LHCN-M2 (cell line): ENCODE measurements around the gene TMEFF1. TPM values are rescaled to one million over a fixed set of nuclear protein-coding genes. Genes with fewer than 3 reads are reported as not detected.
"Not testable (repeated sequence)": the region's sequence is repeated elsewhere in the genome, so short reads cannot be mapped to it uniquely, and the experiment has no call there.

Experiments used
- DNase-seq: peaks from one replicate; pipeline ENCODE4 v3.0.0-alpha.2; 2012; ENCODE audit warnings: low read depth
- total RNA-seq: library from RNA; depleted of rRNA; stranded (reverse); fragments of >200 nt; gene quantifications from 2 replicates; pipeline ENCODE4 v1.2.3, GENCODE V29; 2014

TMEFF1 gene
- total RNA-seq, 1 experiment from 2014 or later, result 2.4 TPM

DNA sequence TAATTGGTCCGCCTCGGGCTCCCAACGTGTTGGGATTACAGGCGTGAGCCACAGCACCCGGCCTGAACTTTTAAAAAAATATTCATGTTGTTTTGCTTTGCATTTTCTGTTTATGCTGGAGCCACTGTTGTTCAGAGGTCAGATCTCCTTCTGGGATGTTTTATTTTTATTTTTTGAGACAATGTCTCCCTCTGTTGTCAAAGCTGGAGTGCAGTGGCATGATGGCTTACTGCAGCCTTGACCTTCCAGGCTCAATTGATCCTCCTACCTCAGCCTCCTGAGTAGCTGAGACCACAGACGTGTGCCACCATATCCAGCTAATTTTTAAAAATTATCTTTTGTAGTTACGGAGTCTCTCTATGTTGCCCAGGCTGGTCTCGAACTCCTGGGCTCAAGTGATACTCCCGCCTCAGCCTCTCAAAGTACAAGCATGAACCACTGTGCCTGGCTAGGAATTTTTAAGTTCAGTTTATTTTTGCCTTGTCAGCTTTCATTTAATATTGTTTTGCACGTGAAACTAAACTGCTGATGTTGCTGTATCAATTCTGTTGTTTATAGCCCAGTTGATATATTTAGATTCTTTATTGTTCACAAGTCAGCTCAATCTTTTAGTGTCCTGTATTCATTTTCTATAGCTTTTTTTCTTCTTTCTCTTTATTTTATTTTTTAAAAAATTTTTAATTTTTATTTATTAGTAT lies 13.7 kb downstream of the TMEFF1 start:
- no peak for DNase-seq

DNA sequence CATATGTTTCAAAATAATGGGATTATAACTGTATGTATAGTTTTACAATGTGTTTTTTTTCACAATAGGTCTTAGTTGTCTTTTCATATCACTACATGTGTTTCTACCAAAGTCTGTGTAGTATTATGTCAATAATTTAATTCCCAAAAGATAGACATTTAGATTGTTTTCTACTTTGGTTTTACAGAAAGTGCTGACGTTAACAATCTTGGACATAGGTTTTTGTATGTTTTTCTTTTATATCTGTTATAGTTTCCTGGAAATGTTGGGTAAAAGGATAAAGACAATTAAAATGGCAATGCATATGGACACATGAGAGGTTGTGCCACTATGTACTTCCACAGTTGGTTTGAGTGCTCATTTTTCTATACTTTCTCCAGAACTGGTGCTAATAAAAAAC lies 15.2 kb downstream of the TMEFF1 start:
- DNase-seq, result no peak

DNA sequence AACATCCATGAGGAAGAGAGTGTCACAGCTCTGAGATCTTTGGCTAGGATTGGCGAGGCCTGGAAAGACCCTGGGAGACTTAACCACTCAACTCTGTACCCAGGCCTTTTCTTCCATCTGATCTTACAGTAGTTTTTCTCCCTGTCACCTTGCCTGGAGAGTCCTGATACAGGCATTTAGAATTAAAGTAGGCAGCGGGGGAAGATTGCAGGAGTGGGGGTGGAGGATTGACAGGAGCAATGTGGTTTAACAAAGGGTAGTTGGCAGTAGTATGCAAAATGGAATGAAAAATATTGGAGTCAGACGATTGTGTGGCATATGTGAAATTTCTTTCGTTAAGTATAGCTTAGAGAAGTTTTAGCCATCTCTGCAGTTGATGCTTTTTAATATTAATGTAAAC lies 16.9 kb downstream of the TMEFF1 start:
- no peak for DNase-seq

DNA sequence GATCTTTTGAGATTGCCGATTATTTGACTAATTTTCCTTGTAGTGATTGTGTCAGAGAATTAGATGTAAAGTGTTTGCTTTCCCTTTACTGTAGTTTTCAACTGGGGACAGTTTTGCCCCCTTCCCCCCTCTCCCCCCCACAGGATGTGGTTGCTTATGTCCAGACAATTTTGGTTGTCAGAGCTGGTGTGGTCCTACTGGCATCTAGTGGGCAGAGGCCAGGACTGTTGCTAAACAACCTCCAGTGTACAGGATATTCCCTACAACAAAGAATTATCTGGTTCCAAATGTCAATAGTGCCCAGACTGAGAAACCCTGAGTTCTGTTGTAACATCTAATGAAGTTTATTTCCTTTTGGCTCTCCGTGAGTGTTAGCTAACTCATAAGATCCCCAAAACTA lies 20.0 kb downstream of the TMEFF1 start:
- peak; percentile 66 for DNase-seq

DNA sequence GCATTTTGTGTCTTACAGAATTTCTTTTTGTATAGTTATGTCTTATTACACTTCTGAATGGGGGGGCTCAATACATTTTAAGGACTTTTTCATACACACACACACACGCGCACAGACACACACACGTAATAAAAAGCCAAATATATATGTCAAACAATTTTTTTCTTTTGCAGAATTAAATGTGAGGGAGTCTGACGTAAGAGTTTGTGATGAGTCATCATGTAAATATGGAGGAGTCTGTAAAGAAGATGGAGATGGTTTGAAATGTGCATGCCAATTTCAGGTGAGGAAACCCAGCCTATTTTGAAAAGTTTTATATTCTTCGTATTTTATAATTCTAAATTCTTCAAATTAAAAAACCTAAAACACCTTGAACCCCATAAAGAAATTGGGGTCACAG lies 25.6 kb downstream of the TMEFF1 start:
- peak; percentile 38 for DNase-seq

DNA sequence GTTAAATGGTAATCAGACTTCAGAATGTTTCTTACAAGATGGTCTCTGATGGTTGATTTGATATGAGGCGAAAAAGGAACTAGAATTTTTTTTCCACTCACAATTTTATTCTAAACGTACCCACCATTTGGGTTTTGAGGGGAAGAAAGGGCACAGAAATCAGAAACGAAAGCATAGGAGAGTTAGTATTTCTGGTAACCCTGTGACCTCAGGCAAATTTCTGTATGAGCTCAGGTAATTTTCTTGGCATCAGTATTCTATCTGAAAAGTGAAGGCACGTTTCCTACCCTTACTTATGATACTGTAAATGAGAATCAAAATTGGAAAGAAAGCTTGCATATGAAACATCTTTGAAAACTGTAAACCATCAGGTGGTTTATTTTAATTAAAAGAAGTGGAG lies 26.5 kb downstream of the TMEFF1 start:
- no peak for DNase-seq

DNA sequence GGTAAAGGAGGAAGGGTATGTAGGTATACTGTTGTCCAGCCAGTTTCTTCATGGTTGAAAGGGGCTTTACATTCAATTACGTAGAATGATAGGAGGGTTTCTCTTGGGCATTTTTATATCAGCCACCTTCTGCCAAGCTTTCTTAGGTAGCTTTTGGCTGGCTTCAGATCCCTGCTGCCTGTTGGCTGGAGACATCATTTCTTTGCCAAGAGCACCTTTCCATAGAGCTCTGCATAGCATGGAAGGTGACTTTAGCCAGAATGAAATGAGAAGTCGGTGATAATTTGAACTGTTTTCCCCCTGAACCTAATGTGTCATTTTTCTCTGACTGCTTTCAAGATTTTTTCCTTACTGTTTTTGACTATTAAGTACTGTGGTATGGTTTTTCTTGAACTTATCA lies 26.9 kb downstream of the TMEFF1 start:
- no peak for DNase-seq

DNA sequence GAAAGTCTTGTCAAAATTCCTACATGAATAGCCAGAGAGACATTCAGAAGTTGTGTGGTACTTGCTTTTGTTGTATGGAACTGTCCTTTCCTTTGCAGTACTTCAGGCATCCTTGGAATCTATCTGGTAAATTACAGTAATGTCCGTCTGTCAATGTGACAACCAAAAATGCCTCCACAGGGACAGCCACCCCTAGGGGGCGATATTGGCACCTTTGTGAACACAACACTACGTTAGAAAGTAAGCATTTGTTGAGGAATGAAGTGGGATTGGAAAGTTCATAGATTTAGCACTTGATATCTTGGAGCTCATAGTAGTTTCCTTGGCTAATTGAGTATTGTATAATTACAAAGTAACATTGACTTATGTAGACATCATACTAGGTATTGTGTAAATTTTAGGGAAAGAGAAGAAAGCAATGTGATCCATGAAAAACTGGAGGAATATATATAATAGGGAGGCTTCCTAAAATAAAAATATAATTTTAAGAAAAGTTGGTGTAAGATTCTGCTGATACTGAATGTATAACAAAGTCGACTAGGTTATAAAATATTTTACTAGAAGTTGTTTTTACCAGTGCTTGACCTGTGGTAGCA lies 32.7 kb downstream of the TMEFF1 start:
- DNase-seq, result peak; percentile 77

DNA sequence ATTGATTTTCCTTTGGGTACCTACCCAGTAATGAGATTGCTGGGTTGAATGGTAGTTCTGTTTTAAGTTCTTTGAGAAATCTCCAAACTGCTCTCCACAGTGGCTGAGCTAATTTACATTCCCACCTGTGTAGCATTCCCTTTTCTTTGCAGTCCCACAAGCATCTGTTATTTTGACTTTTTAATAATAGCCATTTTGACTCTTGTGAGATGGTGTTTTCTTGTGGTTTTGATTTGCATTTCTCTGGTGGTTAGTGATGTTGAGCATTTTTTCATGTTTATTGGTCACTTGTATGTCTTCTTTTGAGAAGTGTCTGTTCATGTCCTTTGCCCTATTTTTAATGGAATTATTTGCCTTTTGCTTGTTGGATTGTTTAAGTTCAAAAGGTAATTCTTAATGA lies 34.4 kb downstream of the TMEFF1 start:
- DNase-seq, result peak; percentile 43

DNA sequence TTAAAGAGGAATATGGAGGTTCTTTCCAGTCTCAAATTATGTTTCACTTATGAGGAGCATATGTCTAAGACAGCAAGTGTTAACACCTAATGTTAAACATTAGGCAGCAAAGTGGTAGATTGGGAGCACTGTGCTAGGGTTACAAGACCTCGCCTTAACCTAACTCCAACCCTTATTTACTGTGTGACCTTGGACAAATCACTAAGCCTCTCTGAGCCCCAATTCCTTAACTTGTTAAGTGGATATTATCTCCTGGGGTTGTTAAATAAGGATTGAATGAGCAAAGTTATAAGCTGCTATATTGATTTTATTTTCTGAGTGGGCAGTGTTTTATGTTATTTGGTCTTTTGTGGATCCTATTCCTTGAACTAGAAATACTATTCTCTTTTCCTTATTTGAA lies 38.3 kb downstream of the TMEFF1 start:
- no peak for DNase-seq

DNA sequence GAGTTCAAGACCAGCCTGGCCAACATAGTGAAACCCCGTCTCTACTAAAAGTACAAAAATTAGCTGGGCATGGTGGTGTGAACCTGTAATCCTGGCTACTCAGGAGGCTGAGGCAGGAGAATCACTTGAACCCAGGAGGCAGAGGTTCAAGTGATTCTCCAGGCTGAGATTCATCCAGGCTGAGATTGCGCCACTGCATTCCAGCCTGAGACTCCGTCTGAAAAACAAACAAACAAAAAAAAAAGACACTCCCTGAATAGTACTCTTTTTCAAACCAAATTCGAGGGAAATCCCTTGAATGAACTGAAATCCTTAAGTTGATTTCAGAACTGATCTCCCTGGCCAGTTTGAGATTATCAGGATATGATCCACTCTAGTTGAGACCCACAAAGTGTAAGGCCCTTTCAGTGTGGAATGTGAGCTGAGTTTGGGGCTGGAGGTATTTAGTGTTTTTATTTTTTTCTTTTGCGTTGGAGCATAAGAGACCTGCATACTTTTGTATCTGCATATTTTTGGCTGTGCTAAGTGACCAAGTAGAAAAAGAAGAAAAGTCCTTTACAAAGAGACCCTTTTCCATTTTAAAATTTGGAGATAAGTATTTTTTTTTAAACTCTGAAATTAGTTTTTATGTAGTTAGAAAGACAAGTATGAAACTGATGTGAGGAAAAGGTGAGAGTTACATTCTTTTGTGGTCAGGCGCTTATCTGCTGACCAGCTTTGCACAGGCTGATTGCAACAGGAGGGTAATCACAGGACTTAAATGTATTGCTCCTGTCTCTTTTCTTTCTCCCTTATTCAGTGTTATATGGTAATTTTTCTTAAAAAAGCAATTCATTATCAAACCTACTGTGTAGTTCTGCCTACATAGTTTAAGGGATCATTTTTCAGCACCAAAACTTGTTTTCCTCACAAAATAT lies 42.9 kb downstream of the TMEFF1 start:
- no peak for DNase-seq

DNA sequence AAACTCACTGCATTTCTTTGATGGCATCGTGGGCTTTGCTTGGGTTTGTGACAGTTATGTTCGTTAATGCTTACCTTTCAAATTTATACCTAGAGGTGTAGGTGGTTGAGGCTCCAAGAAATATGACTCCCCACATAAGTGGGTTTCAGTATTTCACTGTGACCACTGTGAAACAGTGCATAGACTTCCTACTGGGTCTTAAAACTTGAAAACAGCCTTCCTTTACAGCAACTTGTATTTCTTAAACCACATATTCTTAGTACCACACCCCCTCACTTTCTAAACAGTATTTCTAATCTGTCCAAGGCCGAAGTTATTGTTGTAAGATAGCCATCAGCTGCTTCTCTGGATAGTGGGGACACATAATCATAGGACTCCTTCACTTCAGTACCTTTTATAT lies 48.3 kb downstream of the TMEFF1 start:
- no peak for DNase-seq

DNA sequence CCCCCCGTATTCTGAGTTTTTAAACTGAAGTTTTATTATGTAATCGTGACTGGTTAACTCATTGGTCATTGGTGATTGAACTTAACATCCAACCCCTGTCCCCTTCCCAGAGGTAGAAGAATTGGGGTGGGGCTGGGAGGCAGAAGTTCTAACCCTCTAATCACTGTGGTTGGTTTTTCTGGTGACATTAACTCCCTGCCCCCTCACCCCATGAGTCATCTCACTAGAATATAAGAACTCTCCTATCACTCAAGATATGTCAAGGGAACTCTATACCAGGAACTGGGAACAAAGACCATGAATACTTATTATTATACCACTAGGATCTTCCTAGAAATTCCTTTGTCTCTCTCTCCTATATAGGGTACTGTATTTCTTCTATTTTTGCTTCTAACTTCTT lies 52.6 kb downstream of the TMEFF1 start:
- peak; percentile 30 for DNase-seq

DNA sequence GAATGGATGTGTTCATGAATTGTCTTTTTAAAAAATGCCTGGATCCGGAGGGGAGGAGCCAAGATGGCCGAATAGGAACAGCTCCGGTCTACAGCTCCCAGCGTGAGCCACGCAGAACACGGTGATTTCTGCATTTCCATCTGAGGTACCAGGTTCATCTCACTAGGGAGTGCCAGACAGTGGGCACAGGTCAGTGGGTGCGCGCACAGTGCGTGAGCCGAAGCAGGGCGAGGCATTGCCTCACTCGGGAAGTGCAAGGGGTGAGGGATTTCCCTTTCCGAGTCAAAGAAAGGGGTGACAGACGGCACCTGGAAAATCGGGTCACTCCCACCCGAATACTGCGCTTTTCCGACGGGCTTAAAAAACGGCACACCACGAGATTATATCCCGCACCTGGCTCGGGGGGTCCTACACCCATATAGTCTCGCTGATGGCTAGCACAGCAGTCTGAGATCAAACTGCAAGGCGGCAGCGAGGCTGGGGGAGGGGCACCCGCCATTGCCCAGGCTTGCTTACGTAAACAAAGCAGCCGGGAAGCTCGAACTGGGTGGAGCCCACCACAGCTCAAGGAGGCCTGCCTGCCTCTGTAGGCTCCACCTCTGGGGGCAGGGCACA lies 54.3 kb downstream of the TMEFF1 start:
- not testable (repeated sequence) for DNase-seq

DNA sequence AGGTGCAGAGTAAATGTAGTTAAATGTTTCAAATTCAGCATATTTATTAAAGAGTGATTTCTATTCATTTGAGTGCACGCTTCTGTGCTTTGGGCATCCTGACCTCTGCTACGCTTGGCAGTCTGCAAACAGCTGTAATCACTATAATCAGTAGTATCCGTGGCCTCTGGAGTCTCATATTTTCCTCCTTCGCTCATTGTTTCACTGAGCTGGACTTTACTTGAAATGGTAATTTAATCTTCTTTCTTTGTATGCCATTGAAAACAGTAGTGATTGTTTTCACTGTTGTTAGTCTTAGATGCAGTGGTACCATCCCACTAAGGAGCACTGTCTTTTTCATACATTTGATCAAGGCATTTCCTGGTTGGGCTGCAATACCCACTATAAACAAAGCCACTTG lies 61.5 kb downstream of the TMEFF1 start:
- peak; percentile 13 for DNase-seq

DNA sequence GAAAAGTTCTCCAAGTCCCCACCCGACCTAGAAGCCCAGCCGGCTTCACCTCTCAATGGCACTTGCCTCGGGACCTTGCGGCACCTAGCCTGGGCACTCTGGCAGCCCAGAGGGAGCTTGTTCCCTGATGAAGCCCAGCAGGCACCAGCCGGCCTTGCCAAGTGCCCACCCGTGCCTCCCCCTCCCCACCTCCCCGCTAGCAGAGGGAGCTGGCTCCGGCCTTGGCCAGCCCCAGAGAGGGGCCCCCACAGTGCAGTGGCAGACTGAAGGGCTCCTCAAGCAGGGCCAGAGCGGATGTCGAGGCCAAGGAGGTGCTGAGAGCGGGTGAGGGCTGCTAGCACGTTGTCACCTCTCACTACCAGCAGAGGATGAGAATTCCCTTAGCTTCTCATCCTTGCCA lies 67.4 kb downstream of the TMEFF1 start:
- DNase-seq, result no peak

DNA sequence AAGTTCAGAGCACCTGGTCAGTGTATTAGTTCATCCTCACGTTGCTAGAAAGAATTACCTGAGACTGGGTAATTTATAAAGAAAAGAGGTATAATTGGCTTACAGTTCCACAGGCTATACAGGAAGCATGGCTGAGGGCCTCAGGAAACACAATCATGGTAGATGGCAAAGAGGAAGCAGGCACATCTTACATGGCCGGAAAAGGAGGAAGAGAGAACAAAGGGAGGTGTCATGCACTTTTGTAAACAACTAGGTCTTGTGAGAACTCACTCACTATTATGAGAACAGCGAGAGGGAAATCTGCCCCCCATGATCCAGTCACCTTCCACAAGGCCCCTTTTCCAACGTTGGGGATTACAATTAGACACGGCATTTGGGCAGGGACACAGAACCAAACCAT lies 76.1 kb downstream of the TMEFF1 start:
- no peak for DNase-seq

DNA sequence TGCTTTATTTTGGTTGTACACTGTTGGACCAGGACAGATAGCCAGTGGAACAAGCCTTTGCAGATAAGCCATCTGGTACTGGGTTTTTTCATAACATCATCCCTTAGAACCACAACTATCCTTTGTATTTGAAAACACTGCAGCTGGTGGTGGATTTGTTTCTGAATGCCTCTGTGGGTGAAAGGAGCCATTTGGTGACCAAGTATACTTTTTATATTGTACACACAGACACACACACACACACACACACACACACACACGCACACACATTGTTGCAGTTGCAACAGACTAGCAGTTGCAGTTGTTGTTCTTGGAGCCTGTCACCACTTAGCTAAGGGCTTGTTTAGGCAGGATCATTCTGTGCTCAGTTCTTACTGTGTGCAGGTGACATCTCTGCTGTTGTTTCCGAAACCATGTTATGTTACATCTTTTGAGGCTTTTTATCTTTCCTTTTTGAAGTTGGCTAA lies 82.0 kb downstream of the TMEFF1 start:
- DNase-seq, result peak; percentile 54

DNA sequence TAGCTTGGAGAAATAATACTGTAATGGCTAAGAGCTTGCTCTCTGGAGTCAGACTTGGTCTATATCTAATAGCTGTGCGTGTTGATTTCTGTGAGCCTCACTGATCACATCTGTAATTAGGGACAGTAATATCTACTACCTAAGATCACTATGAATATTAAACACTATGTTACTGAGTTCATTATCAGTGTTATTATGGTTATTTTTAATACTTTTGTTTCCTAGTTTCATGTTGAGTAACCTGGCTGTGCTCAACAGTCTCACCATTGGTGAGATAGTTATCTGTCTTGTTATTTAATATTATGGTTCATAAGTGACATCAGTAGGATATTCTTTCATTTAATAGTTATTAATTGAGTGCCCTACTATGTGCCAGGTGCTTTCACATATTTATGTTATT lies 82.5 kb downstream of the TMEFF1 start:
- DNase-seq, result no peak

DNA sequence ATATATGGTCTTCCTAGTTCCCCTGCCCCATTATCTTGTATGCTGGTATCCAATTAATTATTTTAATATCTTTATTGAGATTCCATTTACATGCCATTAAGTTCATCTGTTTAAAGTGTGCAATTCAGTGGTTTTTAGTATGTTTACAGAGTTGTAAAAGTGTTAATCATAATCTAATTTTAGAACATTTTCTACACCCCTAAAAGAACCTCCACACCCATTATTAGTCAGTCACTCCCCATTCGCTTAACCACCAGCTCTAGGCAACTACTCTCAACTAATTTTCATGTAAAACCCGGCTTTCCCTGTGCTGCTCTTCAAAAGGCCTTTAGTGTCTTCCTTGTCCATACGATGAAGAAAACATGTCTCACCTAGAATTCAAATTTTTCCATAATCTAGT lies 84.1 kb downstream of the TMEFF1 start:
- no peak for DNase-seq

DNA sequence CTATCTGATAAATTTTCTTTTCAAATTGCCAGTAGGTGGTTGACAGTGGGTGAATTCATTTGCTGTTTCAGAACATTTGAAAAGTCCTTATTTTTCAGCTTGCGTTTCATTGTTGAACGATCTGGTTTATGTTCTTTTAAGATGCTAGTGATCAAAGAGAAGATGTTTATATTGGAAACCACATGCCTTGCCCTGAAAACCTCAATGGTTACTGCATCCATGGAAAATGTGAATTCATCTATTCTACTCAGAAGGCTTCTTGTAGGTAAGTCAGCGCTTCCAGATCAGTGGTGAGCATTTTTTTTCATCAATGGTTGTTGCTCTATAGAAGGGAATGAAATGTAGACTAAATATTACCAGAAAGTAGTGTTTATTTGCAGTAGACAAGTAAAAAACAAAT lies 88.3 kb downstream of the TMEFF1 start:
- no peak for DNase-seq

DNA sequence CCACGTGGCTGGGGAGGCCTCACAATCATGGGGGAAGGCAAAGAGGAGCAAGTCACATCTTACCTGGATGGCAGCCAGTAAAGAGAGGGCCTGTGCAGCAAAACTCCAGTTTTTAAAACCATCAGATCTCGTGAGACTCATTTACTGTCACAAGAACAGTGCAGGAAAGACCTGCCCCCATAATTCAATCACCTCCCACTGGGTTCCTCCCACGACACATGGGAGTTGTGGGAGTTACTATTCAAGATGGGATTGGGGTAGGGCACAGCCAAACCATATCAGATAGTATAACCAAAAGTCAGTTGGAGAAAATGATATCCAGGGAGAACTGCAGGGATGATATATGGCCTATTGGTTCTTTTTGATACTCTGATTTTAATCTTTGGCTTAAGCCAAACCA lies 94.9 kb downstream of the TMEFF1 start:
- no peak for DNase-seq
